GM18517 (cell line): Measurements from ENCODE around the gene REC114.
"Not testable (repeated sequence)": the region's sequence is repeated elsewhere in the genome, so short reads cannot be mapped to it uniquely, and the experiment has no call there.

Source experiments
- ATAC-seq: cut with Tn5 transposase; IDR thresholded peaks from one replicate; pipeline ENCODE4 v1.9.1; 2021; ENCODE audit warnings: mild to moderate bottlenecking, moderate library complexity; ENCODE audit not compliant: unreplicated experiment

The REC114 gene

DNA sequence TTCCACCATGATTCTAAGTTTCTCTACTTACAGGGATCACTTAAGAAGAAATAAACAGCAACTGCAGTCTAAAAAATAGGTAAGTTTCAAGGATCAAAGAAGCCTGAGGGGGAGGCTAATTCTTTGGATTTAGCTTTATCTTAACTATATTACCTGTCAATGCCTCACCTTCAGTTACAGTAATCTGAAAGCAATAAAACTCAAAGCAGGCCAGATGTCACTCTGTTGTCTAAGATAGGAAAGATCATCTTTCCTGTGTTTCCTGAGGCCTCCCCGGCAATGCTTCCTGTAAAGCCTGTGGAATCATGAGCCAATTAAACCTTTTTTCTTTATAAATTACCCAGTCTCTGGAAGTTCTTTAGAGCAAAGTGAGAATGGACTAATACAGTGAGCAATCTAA lies 130.1 kb downstream of the REC114 start:
- no peak for ATAC-seq

GRCh38 chr15:73573572-73573971 lies 130.6 kb downstream of the REC114 start:
- no peak for ATAC-seq

- ATAC-seq, result no peak
Observed at GRCh38 chr15:73575636-73576247, 132.8 kb downstream of the REC114 start.

- not testable (repeated sequence) for ATAC-seq
Observed at GRCh38 chr15:73577593-73577992, 134.6 kb downstream of the REC114 start.

GRCh38 chr15:73578026-73578425 lies 135.1 kb downstream of the REC114 start:
- no peak for ATAC-seq

DNA sequence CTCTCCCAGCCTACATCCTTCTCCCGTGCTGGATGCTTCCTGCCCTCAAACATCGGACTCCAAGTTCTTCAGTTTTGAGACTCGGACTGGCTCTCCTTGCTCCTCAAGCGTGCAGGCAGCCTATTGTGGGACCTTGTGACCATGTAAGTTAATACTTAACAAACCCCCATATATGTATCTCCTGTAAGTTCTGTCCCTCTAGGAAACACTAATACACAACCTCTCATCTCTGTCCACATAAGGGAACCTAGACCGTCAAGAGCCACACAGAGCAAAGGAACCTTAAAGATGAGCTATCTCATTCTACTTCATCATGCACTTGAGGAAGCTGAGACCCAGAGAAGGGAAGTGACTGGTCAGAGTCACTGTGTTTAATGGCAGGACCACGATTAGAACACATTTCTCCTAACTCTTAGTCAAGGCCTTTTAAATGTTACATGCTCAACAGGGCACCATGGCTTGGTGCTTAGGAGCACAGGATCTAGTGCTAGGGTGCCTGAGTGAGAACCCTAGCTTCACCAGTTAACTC lies 140.0 kb downstream of the REC114 start:
- ATAC-seq, result no peak

DNA sequence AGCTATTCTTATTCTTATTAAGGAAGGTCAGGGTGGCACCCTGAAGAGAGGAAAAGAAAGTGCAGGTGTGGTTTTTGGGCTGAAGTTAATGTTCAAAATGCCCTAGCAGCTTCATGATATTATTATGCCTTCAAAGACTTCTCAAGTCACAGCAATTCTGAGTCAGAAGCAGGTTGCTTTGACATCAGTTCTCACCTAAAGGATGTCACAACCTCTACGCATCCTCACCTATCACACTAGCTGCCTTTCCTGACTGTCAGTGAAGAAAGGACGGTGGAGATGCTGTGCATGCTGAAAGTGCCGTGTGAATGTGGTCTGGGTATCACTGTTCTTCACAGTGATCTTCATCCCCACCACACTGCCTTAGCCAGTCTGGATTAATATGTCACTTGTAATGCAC lies 140.6 kb downstream of the REC114 start:
- no peak for ATAC-seq

GRCh38 chr15:73584699-73585420 lies 141.9 kb downstream of the REC114 start:
- ATAC-seq, result no peak

DNA sequence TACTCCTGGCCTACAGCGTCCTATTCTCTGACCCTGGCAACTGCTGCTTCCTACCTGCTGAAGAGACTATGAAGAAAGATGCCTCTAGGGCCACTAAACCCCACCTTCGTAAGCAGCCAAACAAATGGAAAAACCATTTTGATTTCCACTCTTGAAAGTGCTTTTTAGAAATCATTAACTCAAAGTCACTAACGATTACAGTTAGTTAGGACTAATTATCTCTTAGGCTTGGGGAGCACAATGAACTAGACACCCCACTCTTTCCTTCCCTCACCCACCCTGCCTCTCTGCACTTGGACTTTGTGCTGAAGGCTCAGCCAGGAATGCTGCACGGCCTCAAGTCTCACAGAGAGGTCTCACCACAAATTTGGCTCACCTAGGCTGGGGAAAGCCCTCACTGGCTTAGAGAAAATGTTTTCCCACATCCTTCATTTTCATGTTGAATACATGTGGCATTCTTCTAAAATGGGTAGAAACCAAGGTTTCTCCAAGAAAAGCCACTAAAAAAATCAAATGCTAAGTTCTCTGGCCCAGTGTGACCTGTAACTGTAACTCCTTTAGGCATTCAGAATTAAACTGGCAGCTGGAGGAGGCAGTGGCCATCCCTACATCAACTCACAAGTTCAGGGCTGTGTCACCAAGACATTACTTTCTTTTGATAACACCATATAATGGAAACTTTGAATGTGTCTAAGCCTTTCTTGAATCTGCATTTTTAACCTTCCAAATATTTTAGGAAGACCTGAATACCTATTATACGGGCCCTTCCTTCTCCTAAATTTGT lies 143.1 kb downstream of the REC114 start:
- ATAC-seq, result no peak

DNA sequence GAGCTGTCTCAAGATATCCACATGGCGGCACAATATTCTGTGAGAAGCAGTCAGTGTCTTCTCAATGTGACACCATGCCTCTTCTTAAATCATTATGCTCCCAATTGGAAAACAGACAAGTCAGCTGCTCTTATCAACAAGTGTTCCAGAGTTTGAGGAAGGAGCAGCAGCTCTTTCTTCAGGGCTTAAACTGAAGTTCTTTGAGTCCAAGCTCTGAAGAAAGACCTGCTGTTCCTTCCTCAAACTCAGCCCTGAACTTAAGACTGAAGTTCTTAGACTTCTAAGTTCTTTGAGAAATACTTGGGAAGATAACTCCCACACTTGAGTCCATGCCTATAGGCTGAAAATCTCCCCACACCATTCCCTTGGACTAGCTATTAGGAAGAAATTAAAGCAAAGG lies 146.8 kb downstream of the REC114 start:
- no peak for ATAC-seq

DNA sequence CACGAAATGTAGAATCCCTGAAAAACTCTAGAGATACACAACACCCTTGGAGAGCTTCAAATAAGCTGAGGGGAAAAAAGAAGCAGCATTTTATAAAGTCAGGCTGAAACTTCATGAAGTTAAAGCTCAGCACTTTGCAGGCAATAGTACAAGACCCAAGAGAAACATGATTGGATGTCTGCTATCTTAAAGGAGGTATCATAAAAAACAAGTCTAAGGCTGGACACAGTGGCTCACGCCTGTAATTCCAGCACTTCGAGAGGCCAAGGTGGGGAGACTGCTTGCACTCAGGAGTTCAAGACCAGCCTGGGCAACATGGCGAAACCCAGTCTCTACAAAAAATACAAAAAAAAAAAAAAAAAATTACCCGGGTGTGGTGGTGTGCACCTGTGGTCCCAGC lies 147.3 kb downstream of the REC114 start:
- no peak for ATAC-seq

DNA sequence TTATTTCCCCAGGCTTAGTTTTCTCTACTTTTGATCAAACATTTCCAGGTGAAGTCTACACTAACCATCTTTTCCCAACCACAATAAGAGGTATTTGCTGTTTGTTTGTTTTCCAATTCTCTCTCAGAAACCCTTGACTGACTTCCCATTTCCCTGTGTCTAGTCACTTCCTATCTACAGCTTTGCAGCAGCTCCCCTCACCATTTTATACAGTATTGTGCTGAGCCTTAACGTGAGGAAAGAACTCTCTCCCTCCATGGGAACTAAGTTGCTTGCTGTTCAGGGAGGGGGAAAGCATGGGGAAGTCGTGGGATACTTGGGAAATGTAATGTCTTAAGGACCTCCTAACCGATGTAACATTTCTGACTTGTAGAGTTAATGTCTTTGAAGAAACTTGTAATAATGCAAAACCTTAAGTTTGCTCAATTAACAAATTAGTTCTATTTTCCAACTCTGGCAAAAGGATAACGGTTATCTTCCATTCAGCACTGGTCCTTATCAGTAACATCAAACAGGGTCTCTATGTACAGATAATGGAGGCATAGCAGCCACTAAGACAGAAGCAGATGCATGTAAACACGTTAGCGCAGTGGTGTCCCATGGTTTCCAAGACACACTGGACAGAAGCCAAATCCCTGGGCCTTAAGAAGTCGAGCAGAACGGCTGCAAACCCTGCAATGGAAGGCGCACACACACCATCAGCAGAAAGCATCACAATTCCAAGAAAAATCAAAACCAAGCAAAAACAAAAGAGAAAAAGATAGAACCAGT lies 150.5 kb downstream of the REC114 start:
- ATAC-seq, result no peak

DNA sequence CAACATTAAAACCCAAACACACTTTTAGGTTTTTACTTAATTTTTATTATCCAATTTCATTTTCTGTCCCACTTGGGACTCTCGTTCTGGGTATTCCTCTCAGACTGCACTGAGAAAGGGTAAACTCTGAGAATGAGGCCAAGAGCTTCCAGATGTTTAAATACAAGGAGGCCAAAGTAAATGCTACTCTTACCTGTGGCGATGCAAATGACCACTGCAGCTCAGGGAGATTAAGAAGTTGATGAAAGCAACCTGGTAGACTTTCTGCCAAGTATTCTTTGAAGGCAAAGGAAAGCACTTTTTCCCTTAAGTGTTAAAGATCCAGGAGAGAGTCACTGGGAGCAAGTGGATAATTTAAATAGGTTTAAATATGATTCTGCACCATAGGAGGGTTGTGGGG lies 151.1 kb downstream of the REC114 start:
- ATAC-seq, result no peak

GRCh38 chr15:73596174-73596573 lies 153.2 kb downstream of the REC114 start:
- ATAC-seq, result no peak

DNA sequence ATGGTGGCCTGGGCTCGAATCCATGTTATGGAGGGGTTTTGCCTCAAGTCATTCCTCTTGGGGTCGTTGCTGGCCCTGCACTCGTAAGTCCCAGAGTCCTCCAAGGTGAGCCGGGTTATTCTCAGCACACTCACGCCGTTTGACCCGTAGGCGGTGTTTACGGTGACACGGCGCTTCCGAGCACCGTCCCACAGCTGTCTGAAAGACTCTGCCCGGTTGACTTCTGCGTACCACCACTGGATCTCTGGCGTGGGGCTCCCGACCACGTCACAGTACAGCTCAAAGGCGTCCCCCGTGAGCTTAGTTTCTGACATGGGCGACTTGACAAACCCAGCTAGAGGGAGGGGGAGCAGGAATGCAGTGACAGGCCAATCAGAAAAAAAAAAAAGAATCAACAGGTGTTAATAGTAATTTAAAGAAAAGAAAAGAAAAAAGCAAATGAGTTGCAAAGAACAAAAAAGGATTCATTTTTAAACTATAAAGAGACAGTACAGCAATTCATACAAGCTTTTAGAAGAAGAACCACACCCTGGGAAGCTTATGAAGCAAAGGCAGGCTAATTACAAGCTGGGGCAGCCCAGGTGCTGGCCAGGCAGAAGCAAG lies 154.2 kb downstream of the REC114 start:
- ATAC-seq, result no peak

GRCh38 chr15:73598530-73599160 lies 155.7 kb downstream of the REC114 start:
- ATAC-seq, result no peak

DNA sequence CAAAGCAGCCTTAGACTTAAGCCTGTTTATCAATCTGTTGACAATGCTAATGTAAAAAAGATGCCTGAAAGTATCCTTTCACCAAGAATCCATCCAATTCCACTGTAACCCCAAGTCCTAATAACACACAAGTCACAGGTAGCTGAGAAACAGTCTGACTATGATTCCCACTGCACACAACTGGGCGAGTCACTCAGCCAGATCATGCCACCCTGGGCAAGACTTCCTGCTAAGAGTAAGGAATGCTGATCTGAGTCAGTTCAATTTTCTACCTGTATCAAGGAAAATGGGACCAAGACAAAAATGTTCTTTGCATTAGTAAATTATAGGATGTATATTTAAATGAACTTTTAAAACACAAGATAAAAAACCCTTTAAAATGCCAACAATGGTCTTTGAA lies 157.0 kb downstream of the REC114 start:
- no peak for ATAC-seq

DNA sequence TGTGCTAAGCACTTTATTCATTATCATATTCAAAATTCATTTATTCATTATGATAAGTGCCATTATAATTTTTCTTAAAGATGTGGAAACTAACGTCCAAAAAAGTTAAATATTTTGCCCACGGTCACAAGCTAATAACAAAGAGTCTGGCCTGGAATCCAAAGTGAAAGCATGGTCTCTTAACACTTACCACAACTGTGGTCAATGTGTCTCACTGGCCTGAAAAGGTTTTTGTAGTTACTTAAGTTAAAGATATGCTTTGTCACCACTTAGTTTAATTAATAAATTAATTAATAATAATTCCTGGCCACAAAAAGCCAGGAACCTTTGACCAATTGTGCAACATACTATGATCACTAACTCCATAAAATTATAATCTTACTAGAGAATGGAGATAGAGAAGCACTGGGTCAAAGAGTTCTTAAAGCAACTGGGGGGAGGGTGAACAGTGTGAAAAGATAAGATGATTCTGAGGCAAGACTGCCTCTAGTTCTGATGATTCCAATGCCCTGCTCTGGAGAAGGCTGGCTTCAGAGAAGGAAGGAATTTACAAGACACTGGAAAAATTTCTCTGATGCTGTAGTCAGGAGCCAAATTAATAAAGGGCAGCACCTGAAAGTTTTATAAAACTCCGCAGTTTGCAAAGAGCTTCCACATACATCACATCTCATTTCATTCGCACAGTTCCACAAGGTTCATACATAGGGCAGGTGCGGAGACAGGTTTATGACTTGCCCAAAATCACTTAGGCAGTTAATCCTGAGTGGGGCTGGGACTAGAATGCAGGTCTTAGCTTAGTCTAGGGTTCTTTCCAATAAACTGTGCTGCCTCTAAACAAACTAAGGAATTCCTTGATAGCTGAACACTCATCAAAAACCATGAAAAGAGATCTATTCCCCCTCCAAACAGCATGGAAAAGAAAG lies 157.7 kb downstream of the REC114 start:
- no peak for ATAC-seq
